Liver (tissue), 9 donors: ENCODE results near the gene GPHN. TPM values are rescaled to one million over a fixed set of nuclear protein-coding genes. Genes with fewer than 3 reads are reported as not detected.

ENCODE experiments used
- DNase-seq: peaks from one replicate; pipeline ENCODE4 v3.0.0-alpha.2; 2017; ENCODE audit warnings: low spot score
- H3K27ac ChIP-seq, 2 donors: one replicate each; pipeline ENCODE4 v1.7.0; 2013; ENCODE audit warnings: inconsistent platforms in 2 of 2, low read length in 2 of 2, control low read depth in 1 of 2, low read depth in 1 of 2, mild to moderate bottlenecking in 1 of 2
- H3K27me3 ChIP-seq, 4 donors: one replicate each; pipeline versions ENCODE4 v1.6.1 to v1.7.0; 2013; ENCODE audit warnings: low read length in 3 of 4, inconsistent platforms in 1 of 4, mild to moderate bottlenecking in 1 of 4, moderate library complexity in 1 of 4; ENCODE audit not compliant: control insufficient read depth in 4 of 4, insufficient read depth in 4 of 4
- H3K36me3 ChIP-seq, 4 donors: one replicate each; pipeline versions ENCODE4 v1.6.1 to v1.7.0; 2013; ENCODE audit warnings: low read length in 3 of 4, mild to moderate bottlenecking in 3 of 4, low read depth in 1 of 4, moderate library complexity in 1 of 4; ENCODE audit not compliant: control insufficient read depth in 4 of 4, insufficient read depth in 3 of 4
- H3K4me1 ChIP-seq, 4 donors: one replicate each; pipeline versions ENCODE4 v1.6.1 to v1.7.0; 2013; ENCODE audit warnings: low read length in 3 of 4, mild to moderate bottlenecking in 3 of 4, moderate library complexity in 1 of 4; ENCODE audit not compliant: control insufficient read depth in 4 of 4, insufficient read depth in 4 of 4
- H3K4me3 ChIP-seq, 3 donors: one replicate each; pipeline versions ENCODE4 v1.6.1 to v1.7.0; 2013; ENCODE audit warnings: low read length in 3 of 3, control low read depth in 1 of 3, low read depth in 1 of 3, mild to moderate bottlenecking in 1 of 3
- H3K9ac ChIP-seq, 2 donors: one replicate each; pipeline ENCODE4 v1.7.0; 2013; ENCODE audit warnings: low read length in 2 of 2, mild to moderate bottlenecking in 2 of 2, moderate library complexity in 2 of 2, control low read depth in 1 of 2, low read depth in 1 of 2
- H3K9me3 ChIP-seq, 4 donors: one replicate each; pipeline versions ENCODE4 v1.6.1 to v1.7.0; 2013; ENCODE audit warnings: low read length in 3 of 4; ENCODE audit not compliant: control insufficient read depth in 4 of 4
- EGR1 ChIP-seq, 2 donors: IDR thresholded peaks; 2 replicates each; pipeline ENCODE4 v1.6.1; 2016 to 2018; ENCODE audit warnings: antibody characterized with exemption in 2 of 2, low read depth in 2 of 2
- FOXA1 ChIP-seq: IDR thresholded peaks from 2 replicates; pipeline ENCODE4 v1.6.1; 2016; ENCODE audit warnings: antibody characterized with exemption
- FOXA2 ChIP-seq: IDR thresholded peaks from 2 replicates; pipeline ENCODE4 v1.6.1; 2016; ENCODE audit warnings: antibody characterized with exemption
- GABPA ChIP-seq, 2 donors: IDR thresholded peaks in 1 of 2; conservative IDR thresholded peaks in 1 of 2; 2 replicates each; pipeline ENCODE4 v1.6.1; 2016; ENCODE audit warnings: antibody characterized with exemption in 2 of 2, mild to moderate bottlenecking in 1 of 2, moderate library complexity in 1 of 2
- HNF4A ChIP-seq, 2 donors: conservative IDR thresholded peaks; 2 replicates each; pipeline ENCODE4 v1.6.1; 2016; ENCODE audit warnings: antibody characterized with exemption in 2 of 2, mild to moderate bottlenecking in 2 of 2
- HNF4G ChIP-seq: IDR thresholded peaks from 2 replicates; pipeline ENCODE4 v1.6.1; 2016; ENCODE audit warnings: antibody characterized with exemption
- NR2F2 ChIP-seq: IDR thresholded peaks from 2 replicates; pipeline ENCODE4 v1.6.1; 2016; ENCODE audit warnings: antibody characterized with exemption
- RAD21 ChIP-seq, 2 donors: IDR thresholded peaks; 2 replicates each; pipeline ENCODE4 v1.6.1; 2016; ENCODE audit warnings: antibody characterized with exemption in 2 of 2, mild to moderate bottlenecking in 2 of 2
- RXRA ChIP-seq, 2 donors: IDR thresholded peaks; 2 replicates each; pipeline ENCODE4 v1.6.1; 2017 to 2018; ENCODE audit warnings: antibody characterized with exemption in 2 of 2, mild to moderate bottlenecking in 1 of 2
- SP1 ChIP-seq: IDR thresholded peaks from 2 replicates; pipeline ENCODE4 v1.6.1; 2018; ENCODE audit warnings: antibody characterized with exemption, mild to moderate bottlenecking
- TAF1 ChIP-seq: conservative IDR thresholded peaks from 2 replicates; pipeline ENCODE4 v1.6.1; 2016; ENCODE audit warnings: antibody characterized with exemption, mild to moderate bottlenecking
- YY1 ChIP-seq: IDR thresholded peaks from 2 replicates; pipeline ENCODE4 v1.6.1; 2016; ENCODE audit warnings: antibody characterized with exemption, mild to moderate bottlenecking
- WGBS: extraction: QIAGEN DNeasy Blood & Tissue Kit; methylation state at CpG from one replicate; pipeline ENCODE4 v1.1.7; 2013; 5-methylcytosine and 5-hydroxymethylcytosine counted together
- polyA plus RNA-seq, 2 donors: library from polyadenylated mRNA; stranded (reverse) in 1 of 2; unstranded in 1 of 2; fragments of 200-250 nt in 1 of 2; fragments of >200 nt in 1 of 2; fragmentation: Nextera tagmentation in 1 of 2; extraction: Ambion mirVana in 1 of 2; gene quantifications; one replicate each; pipeline versions ENCODE4 v1.2.1 to v1.2.3, GENCODE V29; 2013 to 2015
- total RNA-seq, 2 donors: library from RNA; depleted of rRNA; stranded (reverse); fragments of >200 nt; gene quantifications; one replicate each; pipeline ENCODE4 v1.2.3, GENCODE V29; 2014
- TF ChIP-seq, protein P1 (sequence below): IDR thresholded peaks from 2 replicates; pipeline ENCODE4 v1.6.1; 2016; ENCODE audit warnings: antibody characterized with exemption, mild to moderate bottlenecking
- TF ChIP-seq, protein P2 (sequence below): IDR thresholded peaks from 2 replicates; pipeline ENCODE4 v1.6.1; 2016; ENCODE audit warnings: antibody characterized with exemption
- TF ChIP-seq, protein P3 (sequence below): IDR thresholded peaks from 2 replicates; pipeline ENCODE4 v1.6.1; 2016; ENCODE audit warnings: antibody characterized with exemption
- donor health status: healthy.
- donor health status: healthy.
- donor health status: healthy.
- donor health status: healthy.
- donor health status: healthy.

Gene GPHN
- total and polyA plus RNA-seq, 4 donors = 18.4 to 76.4 (median 47.4) TPM

DNA sequence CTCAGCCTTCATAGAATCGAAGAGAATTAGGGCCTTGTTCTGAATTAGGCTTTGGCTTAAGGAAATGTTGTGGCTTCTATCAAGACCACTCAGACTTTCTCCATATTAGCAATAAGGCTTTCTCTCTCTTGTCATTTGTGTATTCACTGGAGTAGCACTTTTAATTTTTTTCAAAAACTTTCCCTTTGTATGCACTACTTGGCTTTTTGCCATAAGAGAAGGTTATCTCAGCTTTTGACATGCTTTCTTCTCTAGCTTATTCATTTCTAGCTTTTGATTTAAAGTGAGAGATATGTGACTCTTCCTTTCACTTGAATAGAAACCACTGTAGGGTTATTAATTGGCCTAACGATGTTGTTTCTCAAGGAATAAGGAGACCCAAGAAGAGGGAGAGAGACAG lies 244.2 kb downstream of the GPHN start:
- no peaks in the 10 kb centered on the region for H3K27me3 ChIP-seq
- H3K9me3 ChIP-seq = no peaks in the 10 kb centered on the region
- no peak overlapping the region for H3K27ac ChIP-seq
- no peak for DNase-seq
- TF ChIP-seq RXRA (IDR thresholded peaks at IDR 0.05) (no peak), SP1 (no peak), GABPA (IDR thresholded peaks at IDR 0.05 in 1 of 2, conservative IDR thresholded peaks at IDR 0.05 in 1 of 2) (no peak), FOXA1 (no peak), YY1 (no peak), FOXA2 (no peak), TAF1 (no peak), HNF4A (conservative IDR thresholded peaks at IDR 0.05) (no peak), RAD21 (IDR thresholded peaks at IDR 0.05) (no peak), NR2F2 (no peak)
- TF ChIP-seq, protein P1, sequence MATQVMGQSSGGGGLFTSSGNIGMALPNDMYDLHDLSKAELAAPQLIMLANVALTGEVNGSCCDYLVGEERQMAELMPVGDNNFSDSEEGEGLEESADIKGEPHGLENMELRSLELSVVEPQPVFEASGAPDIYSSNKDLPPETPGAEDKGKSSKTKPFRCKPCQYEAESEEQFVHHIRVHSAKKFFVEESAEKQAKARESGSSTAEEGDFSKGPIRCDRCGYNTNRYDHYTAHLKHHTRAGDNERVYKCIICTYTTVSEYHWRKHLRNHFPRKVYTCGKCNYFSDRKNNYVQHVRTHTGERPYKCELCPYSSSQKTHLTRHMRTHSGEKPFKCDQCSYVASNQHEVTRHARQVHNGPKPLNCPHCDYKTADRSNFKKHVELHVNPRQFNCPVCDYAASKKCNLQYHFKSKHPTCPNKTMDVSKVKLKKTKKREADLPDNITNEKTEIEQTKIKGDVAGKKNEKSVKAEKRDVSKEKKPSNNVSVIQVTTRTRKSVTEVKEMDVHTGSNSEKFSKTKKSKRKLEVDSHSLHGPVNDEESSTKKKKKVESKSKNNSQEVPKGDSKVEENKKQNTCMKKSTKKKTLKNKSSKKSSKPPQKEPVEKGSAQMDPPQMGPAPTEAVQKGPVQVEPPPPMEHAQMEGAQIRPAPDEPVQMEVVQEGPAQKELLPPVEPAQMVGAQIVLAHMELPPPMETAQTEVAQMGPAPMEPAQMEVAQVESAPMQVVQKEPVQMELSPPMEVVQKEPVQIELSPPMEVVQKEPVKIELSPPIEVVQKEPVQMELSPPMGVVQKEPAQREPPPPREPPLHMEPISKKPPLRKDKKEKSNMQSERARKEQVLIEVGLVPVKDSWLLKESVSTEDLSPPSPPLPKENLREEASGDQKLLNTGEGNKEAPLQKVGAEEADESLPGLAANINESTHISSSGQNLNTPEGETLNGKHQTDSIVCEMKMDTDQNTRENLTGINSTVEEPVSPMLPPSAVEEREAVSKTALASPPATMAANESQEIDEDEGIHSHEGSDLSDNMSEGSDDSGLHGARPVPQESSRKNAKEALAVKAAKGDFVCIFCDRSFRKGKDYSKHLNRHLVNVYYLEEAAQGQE = no peak
- TF ChIP-seq, protein P2, sequence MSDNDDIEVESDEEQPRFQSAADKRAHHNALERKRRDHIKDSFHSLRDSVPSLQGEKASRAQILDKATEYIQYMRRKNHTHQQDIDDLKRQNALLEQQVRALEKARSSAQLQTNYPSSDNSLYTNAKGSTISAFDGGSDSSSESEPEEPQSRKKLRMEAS = no peak
- TF ChIP-seq, protein P3, sequence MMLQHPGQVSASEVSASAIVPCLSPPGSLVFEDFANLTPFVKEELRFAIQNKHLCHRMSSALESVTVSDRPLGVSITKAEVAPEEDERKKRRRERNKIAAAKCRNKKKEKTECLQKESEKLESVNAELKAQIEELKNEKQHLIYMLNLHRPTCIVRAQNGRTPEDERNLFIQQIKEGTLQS = no peak
- no peak overlapping the region for H3K4me3 ChIP-seq
- H3K9ac ChIP-seq = no peak overlapping the region
- peaks cover 0 to 3% (median 0%) of the 10 kb centered on the region in 4 donors for H3K4me1 ChIP-seq
- no peaks in the 10 kb centered on the region for H3K36me3 ChIP-seq
- WGBS = 86% methylated on average over 2 of the region's 2 CpGs

DNA sequence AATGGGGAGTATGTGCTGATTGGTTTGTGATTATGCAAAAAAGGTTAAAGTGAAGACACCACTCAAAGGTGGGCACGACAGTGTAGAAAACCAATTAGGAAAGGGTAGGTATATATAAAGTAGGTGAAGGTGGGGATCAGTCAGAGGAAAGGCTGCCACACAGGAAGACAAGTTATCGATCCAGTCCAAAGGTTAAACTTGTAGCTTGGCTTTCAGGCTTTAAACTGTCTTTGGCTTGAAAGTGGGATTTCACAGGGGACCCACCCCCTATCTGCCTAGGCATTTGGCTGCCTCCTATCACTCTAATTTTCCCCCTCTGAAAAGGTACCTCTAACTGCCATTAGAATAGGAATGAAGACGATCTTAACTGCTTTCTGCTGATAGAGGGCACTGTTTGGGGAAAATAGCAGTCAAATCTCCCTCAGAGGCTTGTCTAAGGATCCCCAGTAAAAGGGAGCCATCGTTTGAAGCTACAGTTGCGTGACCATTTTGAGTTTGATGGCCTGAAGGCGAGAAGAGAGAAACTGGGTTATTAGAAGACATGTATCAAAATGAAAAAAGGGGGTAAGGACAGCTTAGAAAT lies 250.2 kb downstream of the GPHN start:
- TF ChIP-seq FOXA1 (no peak), HNF4G (peak; percentile 38), RAD21 (IDR thresholded peaks at IDR 0.05) (peak in 1 of 2 donors; percentile 23), RXRA (IDR thresholded peaks at IDR 0.05) (peak in 1 of 2 donors; percentile 26), HNF4A (conservative IDR thresholded peaks at IDR 0.05) (peak; percentile 59 to 82)
- Histone ChIP-seq H3K4me3 (no peak overlapping the region), H3K4me1 (peaks cover 0 to 14% (median 8%) of the 10 kb centered on the region in 4 donors), H3K27ac (no peak overlapping the region), H3K9ac (no peak overlapping the region), H3K36me3 (no peaks in the 10 kb centered on the region), H3K27me3 (no peaks in the 10 kb centered on the region), H3K9me3 (no peaks in the 10 kb centered on the region)
- DNase-seq = no peak
- 70% methylated on average over 6 of the region's 6 CpGs for WGBS

DNA sequence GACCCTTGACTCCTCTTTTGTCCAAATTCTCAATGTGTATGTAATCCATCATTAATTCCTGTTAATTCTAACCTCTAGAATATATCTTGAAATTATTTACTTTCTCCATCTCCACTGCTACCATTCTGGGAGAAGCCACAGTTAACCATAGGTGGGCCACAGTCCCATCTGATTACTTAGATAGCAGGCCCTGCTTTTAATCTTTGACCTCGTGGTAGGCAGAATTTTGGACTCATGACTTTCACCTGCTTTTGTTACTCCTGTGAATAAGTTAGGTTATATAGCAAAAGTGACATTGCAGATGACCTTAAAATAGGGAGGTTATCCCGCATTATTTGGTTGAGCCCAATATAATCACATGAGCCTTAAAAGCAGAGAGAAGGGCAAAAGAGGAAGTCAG lies 264.2 kb downstream of the GPHN start:
- Histone ChIP-seq H3K27me3 (no peaks in the 10 kb centered on the region), H3K9me3 (no peaks in the 10 kb centered on the region), H3K4me1 (peaks cover 0 to 4% (median under 1%) of the 10 kb centered on the region in 4 donors), H3K36me3 (peaks cover 0 to 2% (median 0%) of the 10 kb centered on the region in 4 donors), H3K4me3 (no peak overlapping the region), H3K9ac (no peak overlapping the region), H3K27ac (no peak overlapping the region)
- TF ChIP-seq HNF4A (conservative IDR thresholded peaks at IDR 0.05) (peak; percentile 55 to 64), HNF4G (peak; percentile 9), GABPA (IDR thresholded peaks at IDR 0.05 in 1 of 2, conservative IDR thresholded peaks at IDR 0.05 in 1 of 2) (no peak), NR2F2 (peak; percentile 8), EGR1 (IDR thresholded peaks at IDR 0.05; ENCODE audit: low read depth in 2 of 2) (no peak), TAF1 (no peak), YY1 (no peak), RXRA (IDR thresholded peaks at IDR 0.05) (peak in 1 of 2 donors; percentile 13)
- TF ChIP-seq, protein P3 = no peak
- TF ChIP-seq, protein P2 = peak; percentile 10
- TF ChIP-seq, protein P1 = no peak
- no peak for DNase-seq
- WGBS = 59% methylated on average over 2 of the region's 2 CpGs
